ENCODE data around the gene ATXN1.

- TF ChIP-seq GATA2 (IDR thresholded peaks at IDR 0.05; ENCODE audit: low read depth, low read length) (no peak), GATA3 (IDR thresholded peaks at IDR 0.05; ENCODE audit: low read depth, low read length) (no peak)
Measured at GRCh38 chr6:16461491-16461890, 299.8 kb downstream of the ATXN1 start.
